T-helper 2 cell (primary cell): Measurements from ENCODE around the gene MTOR.

Experiments
- DNase-seq, 5 experiments: peaks; one replicate each; pipeline versions ENCODE4 v3.0.0 to v3.0.0-alpha.2; 2012 to 2022

Gene MTOR

GRCh38 chr1:11145741-11146140 is 116.6 kb downstream of the MTOR start:
- DNase-seq = no peak

- DNase-seq = no peak
Observed at GRCh38 chr1:11144570-11145256, 117.6 kb downstream of the MTOR start.

- no peak for DNase-seq
Observed at GRCh38 chr1:11143907-11144306, 118.4 kb downstream of the MTOR start.

GRCh38 chr1:11143401-11143800 is 119.0 kb downstream of the MTOR start:
- DNase-seq = no peak

GRCh38 chr1:11142618-11143391 is 119.5 kb downstream of the MTOR start:
- DNase-seq = no peak

GRCh38 chr1:11138952-11139351 is 123.4 kb downstream of the MTOR start:
- DNase-seq = no peak

GRCh38 chr1:11138029-11138428 is 124.3 kb downstream of the MTOR start:
- DNase-seq = no peak

- no peak for DNase-seq
Observed at GRCh38 chr1:11134898-11135266, 127.5 kb downstream of the MTOR start.

- DNase-seq = no peak
Observed at GRCh38 chr1:11134251-11134897, 128.0 kb downstream of the MTOR start.

- no peak for DNase-seq
Observed at GRCh38 chr1:11132563-11133293, 129.6 kb downstream of the MTOR start.

GRCh38 chr1:11131816-11132215 is 130.5 kb downstream of the MTOR start:
- no peak for DNase-seq

- DNase-seq = no peak
Observed at GRCh38 chr1:11130406-11130805, 131.9 kb downstream of the MTOR start.

- DNase-seq = no peak
Observed at GRCh38 chr1:11129649-11130390, 132.5 kb downstream of the MTOR start.

GRCh38 chr1:11126569-11126968 is 135.8 kb downstream of the MTOR start:
- DNase-seq = no peak

GRCh38 chr1:11125931-11126330 is 136.4 kb downstream of the MTOR start:
- DNase-seq = no peak

- DNase-seq = no peak
Observed at GRCh38 chr1:11124965-11125364, 137.4 kb downstream of the MTOR start.

- no peak for DNase-seq
Observed at GRCh38 chr1:11116318-11116717, 146.0 kb downstream of the MTOR start.

- DNase-seq = no peak
Observed at GRCh38 chr1:11114966-11115365, 147.4 kb downstream of the MTOR start.

GRCh38 chr1:11109047-11109760 is 153.1 kb downstream of the MTOR start:
- DNase-seq = no peak

- no peak for DNase-seq
Observed at GRCh38 chr1:11107599-11107998, 154.8 kb downstream of the MTOR start.

- DNase-seq = no peak
Observed at GRCh38 chr1:11105586-11105985, 156.8 kb downstream of the MTOR start.

GRCh38 chr1:11101347-11101746 is 161.0 kb downstream of the MTOR start:
- DNase-seq = no peak
